SK-N-SH (cell line): Measurements from ENCODE around the gene SERPINI1. TPM values are rescaled to one million over a fixed set of nuclear protein-coding genes. Genes with fewer than 3 reads are reported as not detected.

ENCODE experiments used
- CTCF ChIA-PET: fragments of 300-600, 350-600 bp; formaldehyde crosslinking; extraction: SDS; loops from one replicate; lab custom pipeline; 2021; lab: Yijun Ruan, JAX
- POLR2A ChIA-PET: fragments of 350-600 bp; sonication (Branson Sonifier 250); formaldehyde crosslinking; extraction: SDS; loops from one replicate; lab custom pipeline; 2020; ENCODE audit warnings: antibody characterized with exemption, inconsistent platforms; lab: Yijun Ruan, JAX
- DNase-seq: peaks from one replicate; pipeline ENCODE4 v3.0.0; 2012
- H2AFZ ChIP-seq: fragments of 200-600 bp; sonication (generic); 2 replicates; pipeline ENCODE4 v1.8.1; 2016; ENCODE audit warnings: antibody characterized with exemption, mild to moderate bottlenecking, low read depth
- H3F3A ChIP-seq: fragments of 200-600 bp; sonication (generic); replicated peaks from 2 replicates; pipeline ENCODE3; 2016; ENCODE audit warnings: antibody characterized with exemption, mild to moderate bottlenecking; ENCODE audit not compliant: insufficient read depth
- H3K27ac ChIP-seq, 2 experiments: fragments of 200-500 bp in 1 of 2; fragments of 200-600 bp in 1 of 2; sonication (Bioruptor generic) in 1 of 2; sonication (generic), shearing (Covaris generic) in 1 of 2; 2 replicates each; pipeline versions ENCODE4 v1.5.1 to v1.6.1; 2014 to 2016; ENCODE audit warnings: low read depth in 2 of 2, inconsistent platforms in 1 of 2, low read length in 1 of 2, mild to moderate bottlenecking in 1 of 2, mixed read lengths in 1 of 2
- H3K27me3 ChIP-seq: fragments of 200-600 bp; sonication (generic), shearing (Covaris generic); 2 replicates; pipeline ENCODE4 v1.6.1; 2016; ENCODE audit warnings: mixed run types; ENCODE audit not compliant: insufficient read depth
- H3K36me3 ChIP-seq, 2 experiments: fragments of 200-500 bp in 1 of 2; fragments of 200-600 bp in 1 of 2; sonication (Bioruptor generic) in 1 of 2; sonication (generic) in 1 of 2; replicated peaks in 1 of 2; 2 replicates each; pipeline versions ENCODE3 to v1.5.1; 2014 to 2016; ENCODE audit warnings: low read length in 1 of 2, mild to moderate bottlenecking in 1 of 2; ENCODE audit not compliant: insufficient read depth in 2 of 2, control insufficient read depth in 1 of 2
- H3K4me1 ChIP-seq, 2 experiments: fragments of 200-500 bp in 1 of 2; fragments of 200-600 bp in 1 of 2; sonication (Bioruptor generic) in 1 of 2; sonication (generic), shearing (Covaris generic) in 1 of 2; 2 replicates each; pipeline versions ENCODE4 v1.5.1 to v1.6.1; 2014 to 2016; ENCODE audit warnings: low read depth in 1 of 2, low read length in 1 of 2, mixed run types in 1 of 2; ENCODE audit not compliant: insufficient read depth in 2 of 2, control insufficient read depth in 1 of 2
- H3K4me2 ChIP-seq: fragments of 200-600 bp; sonication (generic), shearing (Covaris generic); 2 replicates; pipeline ENCODE4 v1.6.1; 2017; ENCODE audit warnings: mixed run types
- H3K4me3 ChIP-seq, 2 experiments: fragments of 200-500 bp in 1 of 2; fragments of 200-600 bp in 1 of 2; sonication (Bioruptor generic) in 1 of 2; sonication (generic), shearing (Covaris generic) in 1 of 2; 2 replicates each; pipeline versions ENCODE4 v1.5.1 to v1.8.1; 2014 to 2016; ENCODE audit warnings: low read depth in 2 of 2, inconsistent platforms in 1 of 2, low read length in 1 of 2, mild to moderate bottlenecking in 1 of 2, mixed read lengths in 1 of 2, moderate library complexity in 1 of 2
- H3K79me2 ChIP-seq: fragments of 200-600 bp; sonication (generic); 2 replicates; pipeline ENCODE4 v1.8.1; 2017; ENCODE audit warnings: mild to moderate bottlenecking; ENCODE audit not compliant: insufficient read depth
- H3K9ac ChIP-seq: fragments of 200-600 bp; sonication (generic); 2 replicates; pipeline ENCODE4 v1.6.1; 2017; ENCODE audit warnings: mixed run types
- H3K9me2 ChIP-seq: fragments of 200-600 bp; sonication (generic); 2 replicates; pipeline ENCODE4 v1.6.1; 2017; ENCODE audit warnings: mixed run types
- H3K9me3 ChIP-seq: fragments of 200-600 bp; sonication (generic); 2 replicates; pipeline ENCODE4 v1.6.1; 2017; ENCODE audit warnings: mixed run types, mild to moderate bottlenecking, moderate library complexity
- H4K20me1 ChIP-seq: fragments of 200-600 bp; sonication (generic); 2 replicates; pipeline ENCODE4 v1.6.1; 2017; ENCODE audit warnings: mild to moderate bottlenecking, mixed run types; ENCODE audit not compliant: insufficient read depth
- EP300 ChIP-seq, 2 experiments: IDR thresholded peaks; 2 replicates each; pipeline versions ENCODE4 v1.4.0 to v1.6.1; 2012; ENCODE audit warnings: borderline replicate concordance in 1 of 2, low read depth in 1 of 2, low read length in 1 of 2
- FOXJ3 ChIP-seq: sonication (generic); formaldehyde crosslinking; IDR thresholded peaks from 2 replicates; pipeline ENCODE4 v1.5.1; 2020; ENCODE audit warnings: mild to moderate bottlenecking, missing genetic modification reagents
- GABPA ChIP-seq: IDR thresholded peaks from 2 replicates; pipeline ENCODE4 v1.4.0; 2012; ENCODE audit warnings: low read depth, mild to moderate bottlenecking
- MAX ChIP-seq: IDR thresholded peaks from 2 replicates; pipeline ENCODE4 v1.4.0; 2012; ENCODE audit warnings: low read depth
- MXI1 ChIP-seq: IDR thresholded peaks from 2 replicates; pipeline ENCODE4 v1.6.1; 2012; ENCODE audit warnings: mild to moderate bottlenecking, low read depth, low read length, improper control_type of control experiment
- NFIC ChIP-seq: IDR thresholded peaks from 2 replicates; pipeline ENCODE4 v1.4.0; 2012; ENCODE audit warnings: borderline replicate concordance
- POLR2AphosphoS5 ChIP-seq: IDR thresholded peaks from 2 replicates; pipeline ENCODE4 v1.6.1; 2012; ENCODE audit warnings: low read depth, low read length
- RAD21 ChIP-seq: IDR thresholded peaks from 2 replicates; pipeline ENCODE4 v1.6.1; 2012; ENCODE audit warnings: mild to moderate bottlenecking, low read length
- RCOR1 ChIP-seq: fragments of 150-350 bp; IDR thresholded peaks from 2 replicates; pipeline ENCODE4 v1.6.1; 2017; ENCODE audit warnings: antibody characterized with exemption, low read length
- RFX5 ChIP-seq: IDR thresholded peaks from 2 replicates; pipeline ENCODE4 v1.6.1; 2012; ENCODE audit warnings: mild to moderate bottlenecking, improper control_type of control experiment, low read length
- SMC3 ChIP-seq: IDR thresholded peaks from 2 replicates; pipeline ENCODE4 v1.6.1; 2012; ENCODE audit warnings: low read depth, low read length, improper control_type of control experiment
- USF2 ChIP-seq: fragments of 150-350 bp; IDR thresholded peaks from 2 replicates; pipeline ENCODE4 v1.6.1; 2017; ENCODE audit warnings: antibody characterized with exemption, low read length, low read depth, borderline replicate concordance
- ZBTB33 ChIP-seq: IDR thresholded peaks from 2 replicates; pipeline ENCODE4 v1.4.0; 2012; ENCODE audit warnings: low read depth, borderline replicate concordance
- WGBS: methylation state at CpG from one replicate; pipeline ENCODE4 v1.1.6; 2017; ENCODE audit warnings: low lambda C conversion rate; 5-methylcytosine and 5-hydroxymethylcytosine counted together
- polyA plus RNA-seq, 3 experiments: library from polyadenylated mRNA; depleted of rRNA; stranded (reverse); fragments of >200 nt; gene quantifications; 2 replicates each; pipeline ENCODE4 v1.2.3, GENCODE V29; 2012

The SERPINI1 gene
- polyA plus RNA-seq, 1 of the 3 experiments (the other 2 are of a cell fraction): 1.9 TPM

- Histone ChIP-seq H2AFZ (no peak overlapping the region), H3K79me2 (no peaks in the 10 kb centered on the region), H3K9ac (no peak overlapping the region), H3K4me1 (peaks cover 0 to 22% of the 10 kb centered on the region in 2 experiments; a peak in 2 of 4 replicates), H3K27me3 (no peaks in the 10 kb centered on the region), H4K20me1 (no peaks in the 10 kb centered on the region), H3K9me2 (no peaks in the 10 kb centered on the region), H3K36me3 (no peaks in the 10 kb centered on the region), H3K27ac (no peak overlapping the region), H3K4me2 (no peak overlapping the region), H3F3A (no peaks in the 10 kb centered on the region), H3K9me3 (no peaks in the 10 kb centered on the region), H3K4me3 (no peak overlapping the region)
- no peak for TF ChIP-seq ZBTB33
- TF ChIP-seq RCOR1: no peak
- TF ChIP-seq SMC3: no peak
- no peak for TF ChIP-seq GABPA
- TF ChIP-seq FOXJ3: no peak
- no peak for TF ChIP-seq RAD21
- TF ChIP-seq NFIC: no peak
- TF ChIP-seq POLR2AphosphoS5: no peak
- TF ChIP-seq MAX: no peak
- TF ChIP-seq USF2: no peak
- no peak for TF ChIP-seq RFX5
- TF ChIP-seq MXI1: no peak
- ChIA-PET CTCF (no interaction called here), POLR2A (no interaction called here)
- 67% methylated on average over 3 of the region's 3 CpGs for WGBS
- DNase-seq: no peak
These were observed 50.3 kb downstream of the SERPINI1 start for GRCh38 chr3:167785790-167786189.

- H3K4me1 ChIP-seq: peaks cover 0 to 22% of the 10 kb centered on the region in 2 experiments; a peak in 2 of 4 replicates
- H3F3A ChIP-seq: no peaks in the 10 kb centered on the region
- H3K9me2 ChIP-seq: no peaks in the 10 kb centered on the region
- no peaks in the 10 kb centered on the region for H3K9me3 ChIP-seq
- H4K20me1 ChIP-seq: no peaks in the 10 kb centered on the region
- H3K4me3 ChIP-seq: no peak overlapping the region
- H3K9ac ChIP-seq: no peak overlapping the region
- H3K27me3 ChIP-seq: no peaks in the 10 kb centered on the region
- CTCF ChIA-PET: interaction anchor here (1.2 kb wide), 1 partner anchor 47 kb away, joined by 3 read pairs; no protein-coding TSS in a partner anchor
- no peaks in the 10 kb centered on the region for H3K79me2 ChIP-seq
- peak overlapping the region in 1 of 2 experiments; percentile 72; a peak in 2 of 4 replicates for H3K27ac ChIP-seq
- 0 out of 4 replicates have a peak, but pooled peaks of 1 of the 2 experiments have one; percentile 22 for TF ChIP-seq EP300 (IDR thresholded peaks at IDR 0.05; ENCODE audit: borderline replicate concordance in 1 of 2, low read depth in 1 of 2, low read length in 1 of 2)
- TF ChIP-seq POLR2AphosphoS5: no peak
- TF ChIP-seq MXI1: 0 out of 2 replicates have a peak, but pooled peaks have one; percentile 7
- TF ChIP-seq RCOR1: peak; percentile 34; the same call in 1 of the 2 replicates
- H3K4me2 ChIP-seq: no peak overlapping the region
- peak; percentile 47 for DNase-seq
- 5% methylated on average over 4 of the region's 4 CpGs for WGBS
- H2AFZ ChIP-seq: no peak overlapping the region
- no peaks in the 10 kb centered on the region for H3K36me3 ChIP-seq
- POLR2A ChIA-PET: no interaction called here
These were observed 51.9 kb downstream of the SERPINI1 start for GRCh38 chr3:167787440-167787839.
